ENCODE results near the gene PLPPR1. TPM values are rescaled to one million over a fixed set of nuclear protein-coding genes. Genes with fewer than 3 reads are reported as not detected.

The PLPPR1 gene
- total RNA-seq, 3 donors from 2014 or later = not detected

DNA sequence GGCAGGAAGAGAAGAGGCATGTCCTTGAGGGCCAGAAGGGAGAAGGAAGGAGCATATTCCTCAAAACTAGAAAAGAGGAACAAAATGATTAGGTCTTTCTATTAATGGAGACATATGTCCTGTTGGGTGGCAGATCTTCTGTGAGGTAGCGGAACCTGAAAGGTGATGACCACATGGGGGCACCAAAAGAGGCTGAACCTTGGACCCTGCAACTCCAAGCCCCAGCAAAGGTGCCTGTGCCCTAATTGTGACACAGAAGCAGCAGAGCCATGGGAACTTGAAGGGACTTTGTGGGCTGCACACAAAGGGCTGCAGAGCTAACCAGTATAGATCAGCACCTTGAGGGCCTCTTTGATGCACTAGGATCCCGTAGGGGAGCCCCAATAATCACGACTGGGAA lies 198.3 kb downstream of the PLPPR1 start:
- Mint-ChIP-seq H3K27me3 (ENCODE audit: low read depth) (no peaks in the 10 kb centered on the region), H3K4me1 (ENCODE audit: low read depth) (no peaks in the 10 kb centered on the region), H3K9me3 (no peaks in the 10 kb centered on the region), H3K4me3 (no peak overlapping the region), H3K36me3 (ENCODE audit: insufficient read depth) (no peaks in the 10 kb centered on the region)
- DNase-seq = no peak
- ATAC-seq = no peak

- no peak for ATAC-seq
- H3K4me1 Mint-ChIP-seq (ENCODE audit: low read depth) = no peaks in the 10 kb centered on the region
- no peaks in the 10 kb centered on the region for H3K9me3 Mint-ChIP-seq
- H3K4me3 Mint-ChIP-seq = no peak overlapping the region
- no peaks in the 10 kb centered on the region for H3K27me3 Mint-ChIP-seq (ENCODE audit: low read depth)
- H3K36me3 Mint-ChIP-seq (ENCODE audit: insufficient read depth) = no peaks in the 10 kb centered on the region
- DNase-seq = no peak
Measured at GRCh38 chr9:101229606-101230005, 201.1 kb downstream of the PLPPR1 start.

GRCh38 chr9:101232405-101232977 lies 204.0 kb downstream of the PLPPR1 start:
- ATAC-seq = no peak
- H3K36me3 Mint-ChIP-seq (ENCODE audit: insufficient read depth) = no peaks in the 10 kb centered on the region
- H3K4me1 Mint-ChIP-seq (ENCODE audit: low read depth) = no peaks in the 10 kb centered on the region
- no peaks in the 10 kb centered on the region for H3K9me3 Mint-ChIP-seq
- peaks cover 2% of the 10 kb centered on the region for H3K27me3 Mint-ChIP-seq (ENCODE audit: low read depth)
- no peak overlapping the region for H3K4me3 Mint-ChIP-seq
- DNase-seq = no peak

DNA sequence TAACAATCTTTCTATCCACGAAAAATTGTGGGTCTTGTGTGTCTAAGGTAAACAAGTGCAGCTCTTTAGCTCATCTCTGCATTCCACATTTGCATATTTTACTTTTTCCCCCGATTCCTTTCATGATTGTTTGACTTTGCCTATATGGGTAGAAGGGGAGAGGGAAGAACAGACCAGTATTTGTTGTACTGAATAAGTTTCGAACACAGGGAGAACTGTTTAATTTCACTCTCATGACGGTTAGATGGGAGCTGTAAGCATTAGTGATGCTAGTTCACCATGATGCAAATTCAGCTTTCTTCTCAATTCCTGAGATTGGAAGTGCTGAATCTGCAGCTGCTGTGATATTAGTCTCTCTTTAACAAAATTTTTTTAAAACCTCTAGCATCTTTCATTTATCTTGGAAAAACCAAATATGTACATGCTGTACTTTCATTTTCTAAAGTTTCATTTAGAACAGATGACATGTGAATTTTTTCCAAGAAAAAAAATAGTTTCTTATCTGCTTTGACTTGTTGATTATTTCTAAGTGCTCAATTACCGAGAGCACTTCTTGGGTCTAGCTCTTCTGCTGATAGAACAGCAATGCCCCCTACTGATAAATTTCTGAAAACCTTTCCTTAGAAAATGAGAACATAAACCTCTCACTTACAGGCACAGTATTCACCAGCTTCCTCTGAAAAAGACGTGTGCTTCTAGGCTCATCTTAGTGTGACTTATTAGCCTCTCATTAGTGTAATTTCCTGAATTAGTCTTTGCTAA lies 206.8 kb downstream of the PLPPR1 start:
- no peaks in the 10 kb centered on the region for H3K36me3 Mint-ChIP-seq (ENCODE audit: insufficient read depth)
- no peak overlapping the region for H3K4me3 Mint-ChIP-seq
- ATAC-seq = no peak
- no peak for DNase-seq
- peaks cover 2% of the 10 kb centered on the region for H3K27me3 Mint-ChIP-seq (ENCODE audit: low read depth)
- H3K4me1 Mint-ChIP-seq (ENCODE audit: low read depth) = no peaks in the 10 kb centered on the region
- H3K9me3 Mint-ChIP-seq = no peaks in the 10 kb centered on the region

GRCh38 chr9:101242651-101243050 lies 214.1 kb downstream of the PLPPR1 start:
- Mint-ChIP-seq H3K4me3 (no peak overlapping the region), H3K36me3 (ENCODE audit: insufficient read depth) (no peaks in the 10 kb centered on the region), H3K9me3 (no peaks in the 10 kb centered on the region), H3K27me3 (ENCODE audit: low read depth) (no peaks in the 10 kb centered on the region), H3K4me1 (ENCODE audit: low read depth) (no peaks in the 10 kb centered on the region)
- no peak for DNase-seq
- ATAC-seq = no peak

GRCh38 chr9:101246691-101247090 lies 218.2 kb downstream of the PLPPR1 start:
- H3K4me3 Mint-ChIP-seq = no peak overlapping the region
- H3K9me3 Mint-ChIP-seq = no peaks in the 10 kb centered on the region
- no peaks in the 10 kb centered on the region for H3K4me1 Mint-ChIP-seq (ENCODE audit: low read depth)
- no peaks in the 10 kb centered on the region for H3K36me3 Mint-ChIP-seq (ENCODE audit: insufficient read depth)
- no peaks in the 10 kb centered on the region for H3K27me3 Mint-ChIP-seq (ENCODE audit: low read depth)
- no peak for DNase-seq
- no peak for ATAC-seq

- DNase-seq = no peak
- H3K27me3 Mint-ChIP-seq (ENCODE audit: low read depth) = no peaks in the 10 kb centered on the region
- H3K4me1 Mint-ChIP-seq (ENCODE audit: low read depth) = no peaks in the 10 kb centered on the region
Measured at GRCh38 chr9:101247297-101247696, 218.8 kb downstream of the PLPPR1 start.

GRCh38 chr9:101254733-101255433 lies 226.4 kb downstream of the PLPPR1 start:
- no peak for DNase-seq
- Mint-ChIP-seq H3K4me3 (no peak overlapping the region), H3K27me3 (ENCODE audit: low read depth) (peaks cover 1% of the 10 kb centered on the region), H3K4me1 (ENCODE audit: low read depth) (no peaks in the 10 kb centered on the region), H3K9me3 (no peaks in the 10 kb centered on the region), H3K36me3 (ENCODE audit: insufficient read depth) (no peaks in the 10 kb centered on the region)
- ATAC-seq = no peak

More at GRCh38 chr9:101247297-101247696, 218.8 kb downstream of the PLPPR1 start:
- Mint-ChIP-seq H3K9me3 (no peaks in the 10 kb centered on the region), H3K4me3 (no peak overlapping the region), H3K36me3 (ENCODE audit: insufficient read depth) (no peaks in the 10 kb centered on the region)
- no peak for ATAC-seq

DNA sequence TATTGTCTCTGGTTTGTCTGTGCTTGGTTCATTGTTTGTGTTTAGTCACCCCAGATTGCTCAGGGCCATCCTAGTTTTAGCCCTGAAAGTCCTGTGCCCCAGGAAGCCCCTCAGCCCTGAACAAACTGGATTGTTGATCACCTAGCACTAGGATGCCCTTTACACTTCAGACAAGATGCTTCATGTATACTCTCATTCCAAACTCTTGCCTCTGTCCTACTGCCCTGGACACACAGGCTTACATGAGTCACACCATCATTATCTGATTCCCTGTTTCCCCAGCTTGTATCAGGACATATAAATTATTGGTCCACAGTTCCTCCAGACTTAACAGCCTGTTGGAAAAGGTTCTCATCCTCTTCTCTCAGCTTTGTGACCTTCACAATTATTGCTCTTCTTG lies 236.2 kb downstream of the PLPPR1 start:
- no peak for DNase-seq
- Mint-ChIP-seq H3K4me1 (ENCODE audit: low read depth) (no peaks in the 10 kb centered on the region), H3K4me3 (no peak overlapping the region), H3K27me3 (ENCODE audit: low read depth) (no peaks in the 10 kb centered on the region), H3K36me3 (ENCODE audit: insufficient read depth) (no peaks in the 10 kb centered on the region), H3K9me3 (no peaks in the 10 kb centered on the region)
- no peak for ATAC-seq

GRCh38 chr9:101265261-101265660 lies 236.7 kb downstream of the PLPPR1 start:
- H3K9me3 Mint-ChIP-seq = no peaks in the 10 kb centered on the region
- DNase-seq (no peak), ATAC-seq (no peak)
- H3K4me3 Mint-ChIP-seq = no peak overlapping the region
- H3K27me3 Mint-ChIP-seq (ENCODE audit: low read depth) = no peaks in the 10 kb centered on the region
- no peaks in the 10 kb centered on the region for H3K36me3 Mint-ChIP-seq (ENCODE audit: insufficient read depth)
- no peaks in the 10 kb centered on the region for H3K4me1 Mint-ChIP-seq (ENCODE audit: low read depth)

- Mint-ChIP-seq H3K4me1 (ENCODE audit: low read depth) (no peaks in the 10 kb centered on the region), H3K4me3 (no peak overlapping the region)
- ATAC-seq = no peak
Measured at GRCh38 chr9:101268426-101268825, 239.9 kb downstream of the PLPPR1 start.

GRCh38 chr9:101269591-101270283 lies 241.2 kb downstream of the PLPPR1 start:
- H3K27me3 Mint-ChIP-seq (ENCODE audit: low read depth) = peaks cover 2% of the 10 kb centered on the region
- DNase-seq = no peak
- no peaks in the 10 kb centered on the region for H3K36me3 Mint-ChIP-seq (ENCODE audit: insufficient read depth)
- no peaks in the 10 kb centered on the region for H3K9me3 Mint-ChIP-seq
- no peak for ATAC-seq
- H3K4me3 Mint-ChIP-seq = no peak overlapping the region
- no peaks in the 10 kb centered on the region for H3K4me1 Mint-ChIP-seq (ENCODE audit: low read depth)

More at GRCh38 chr9:101268426-101268825, 239.9 kb downstream of the PLPPR1 start:
- no peak for DNase-seq
- no peaks in the 10 kb centered on the region for H3K36me3 Mint-ChIP-seq (ENCODE audit: insufficient read depth)
- peaks cover 2% of the 10 kb centered on the region for H3K27me3 Mint-ChIP-seq (ENCODE audit: low read depth)
- H3K9me3 Mint-ChIP-seq = no peaks in the 10 kb centered on the region

DNA sequence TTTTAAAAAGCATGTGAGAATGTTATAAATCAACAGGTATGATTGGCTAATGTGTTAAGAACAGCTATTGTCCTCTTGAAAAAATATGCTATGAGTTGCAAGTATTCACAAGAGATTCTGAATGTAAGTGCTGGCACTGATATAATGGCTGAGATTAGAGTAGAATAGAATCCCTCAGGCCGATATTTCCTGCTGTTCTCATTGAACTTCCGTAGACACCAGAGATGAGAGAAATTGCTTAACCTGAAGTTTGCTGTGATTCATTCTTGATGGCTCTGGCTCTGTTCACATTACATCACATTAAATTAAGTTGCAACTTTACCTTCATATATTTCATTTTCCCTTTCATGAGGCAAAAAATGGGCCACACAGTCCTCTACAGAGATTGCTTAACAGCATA lies 241.8 kb downstream of the PLPPR1 start:
- DNase-seq (no peak), ATAC-seq (no peak)
- H3K9me3 Mint-ChIP-seq = no peaks in the 10 kb centered on the region
- no peak overlapping the region for H3K4me3 Mint-ChIP-seq
- H3K36me3 Mint-ChIP-seq (ENCODE audit: insufficient read depth) = no peaks in the 10 kb centered on the region
- peaks cover 2% of the 10 kb centered on the region for H3K27me3 Mint-ChIP-seq (ENCODE audit: low read depth)
- no peaks in the 10 kb centered on the region for H3K4me1 Mint-ChIP-seq (ENCODE audit: low read depth)

GRCh38 chr9:101271102-101271501 lies 242.6 kb downstream of the PLPPR1 start:
- Mint-ChIP-seq H3K4me3 (no peak overlapping the region), H3K36me3 (ENCODE audit: insufficient read depth) (no peaks in the 10 kb centered on the region), H3K27me3 (ENCODE audit: low read depth) (peaks cover 2% of the 10 kb centered on the region), H3K9me3 (no peaks in the 10 kb centered on the region), H3K4me1 (ENCODE audit: low read depth) (no peaks in the 10 kb centered on the region)
- ATAC-seq (no peak), DNase-seq (no peak)

All from activated T-cell treated with anti-CD3 and anti-CD28 coated beads, Interleukin-2, amount 50 U/mL, for 4 hours (primary cell).